SK-N-SH treated with all-trans-retinoic acid at 6 μM for 48 hours (cell line): ENCODE data around the gene KATNAL1.

Experiments used
- ARNTL ChIP-seq: fragments of 450-650 bp; formaldehyde crosslinking; IDR thresholded peaks from 2 replicates; pipeline ENCODE4 v1.5.0; 2020; ENCODE audit warnings: low read depth, mild to moderate bottlenecking, moderate library complexity, borderline replicate concordance
- ESRRG ChIP-seq: fragments of 250-450 bp; sonication (Bioruptor Pico); IDR thresholded peaks from 2 replicates; pipeline ENCODE4 v1.6.1; 2021; ENCODE audit warnings: mild to moderate bottlenecking
- GLIS3 ChIP-seq: fragments of 250-450 bp; sonication (Bioruptor Pico); IDR thresholded peaks from 2 replicates; pipeline ENCODE4 v1.5.0; 2020; ENCODE audit warnings: mild to moderate bottlenecking, moderate library complexity
- SNAI2 ChIP-seq: fragments of 250-450 bp; sonication (Bioruptor Pico); IDR thresholded peaks from 2 replicates; pipeline ENCODE4 v1.5.0; 2020; ENCODE audit warnings: mild to moderate bottlenecking, moderate library complexity
- ZNF70 ChIP-seq: fragments of 450-650 bp; formaldehyde crosslinking; IDR thresholded peaks from 2 replicates; pipeline ENCODE4 v1.5.0; 2020; ENCODE audit warnings: mild to moderate bottlenecking, moderate library complexity
- TF ChIP-seq, protein P1 (sequence below): fragments of 250-450 bp; sonication (Bioruptor Pico); IDR thresholded peaks from 2 replicates; pipeline ENCODE4 v1.5.0; 2020; ENCODE audit warnings: mild to moderate bottlenecking, moderate library complexity

DNA sequence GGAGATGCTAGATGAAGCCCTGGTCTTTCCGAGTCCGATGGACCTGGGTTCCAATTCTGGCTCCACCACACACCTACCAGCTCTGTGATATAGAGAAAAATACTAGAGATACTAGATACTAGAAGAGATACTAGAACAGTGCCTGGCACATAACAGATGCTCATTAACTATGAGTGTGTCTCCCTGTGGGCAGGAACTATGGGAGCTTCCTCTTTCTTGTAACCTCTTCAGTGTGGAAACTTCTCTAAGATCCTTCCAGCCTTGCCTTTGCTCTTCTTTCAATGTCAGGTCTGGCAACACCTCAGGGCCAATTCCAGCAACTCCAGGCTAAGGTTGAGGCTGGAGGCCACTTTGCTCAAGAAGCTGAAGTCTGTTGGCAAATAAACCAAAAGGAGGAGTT, 143.9 kb downstream of the KATNAL1 start:
- TF ChIP-seq ESRRG (CRISPR knock-in tag) (no peak), SNAI2 (CRISPR knock-in tag) (no peak), ZNF70 (no peak), ARNTL (CRISPR knock-in tag) (no peak), GLIS3 (CRISPR knock-in tag) (no peak)
- TF ChIP-seq, protein P1, sequence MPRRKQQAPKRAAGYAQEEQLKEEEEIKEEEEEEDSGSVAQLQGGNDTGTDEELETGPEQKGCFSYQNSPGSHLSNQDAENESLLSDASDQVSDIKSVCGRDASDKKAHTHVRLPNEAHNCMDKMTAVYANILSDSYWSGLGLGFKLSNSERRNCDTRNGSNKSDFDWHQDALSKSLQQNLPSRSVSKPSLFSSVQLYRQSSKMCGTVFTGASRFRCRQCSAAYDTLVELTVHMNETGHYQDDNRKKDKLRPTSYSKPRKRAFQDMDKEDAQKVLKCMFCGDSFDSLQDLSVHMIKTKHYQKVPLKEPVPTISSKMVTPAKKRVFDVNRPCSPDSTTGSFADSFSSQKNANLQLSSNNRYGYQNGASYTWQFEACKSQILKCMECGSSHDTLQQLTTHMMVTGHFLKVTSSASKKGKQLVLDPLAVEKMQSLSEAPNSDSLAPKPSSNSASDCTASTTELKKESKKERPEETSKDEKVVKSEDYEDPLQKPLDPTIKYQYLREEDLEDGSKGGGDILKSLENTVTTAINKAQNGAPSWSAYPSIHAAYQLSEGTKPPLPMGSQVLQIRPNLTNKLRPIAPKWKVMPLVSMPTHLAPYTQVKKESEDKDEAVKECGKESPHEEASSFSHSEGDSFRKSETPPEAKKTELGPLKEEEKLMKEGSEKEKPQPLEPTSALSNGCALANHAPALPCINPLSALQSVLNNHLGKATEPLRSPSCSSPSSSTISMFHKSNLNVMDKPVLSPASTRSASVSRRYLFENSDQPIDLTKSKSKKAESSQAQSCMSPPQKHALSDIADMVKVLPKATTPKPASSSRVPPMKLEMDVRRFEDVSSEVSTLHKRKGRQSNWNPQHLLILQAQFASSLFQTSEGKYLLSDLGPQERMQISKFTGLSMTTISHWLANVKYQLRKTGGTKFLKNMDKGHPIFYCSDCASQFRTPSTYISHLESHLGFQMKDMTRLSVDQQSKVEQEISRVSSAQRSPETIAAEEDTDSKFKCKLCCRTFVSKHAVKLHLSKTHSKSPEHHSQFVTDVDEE (CRISPR knock-in tag), result no peak
